SU-DHL-6 (cell line): Measurements from ENCODE around the gene DLG2.

Experiments used
- H2AFZ ChIP-seq: fragments of 200-600 bp; sonication (generic); 2 replicates; pipeline ENCODE4 v1.6.1; 2014; ENCODE audit warnings: low read depth, mild to moderate bottlenecking, moderate library complexity, mixed read lengths, antibody characterized with exemption, low read length; ENCODE audit not compliant: severe bottlenecking
- H3F3A ChIP-seq: fragments of 200-600 bp; shearing (Covaris generic); 2 replicates; pipeline ENCODE4 v1.6.0; 2016; ENCODE audit warnings: antibody characterized with exemption, mild to moderate bottlenecking; ENCODE audit not compliant: insufficient read depth
- H3K27ac ChIP-seq: fragments of 200-600 bp; sonication (generic); 2 replicates; pipeline ENCODE4 v1.5.1; 2016; ENCODE audit warnings: low read depth, mild to moderate bottlenecking, low read length, moderate library complexity, mixed read lengths
- H3K27me3 ChIP-seq: fragments of 200-600 bp; sonication (generic), shearing (Covaris generic); 2 replicates; pipeline ENCODE4 v1.6.0; 2014; ENCODE audit warnings: mild to moderate bottlenecking, low read length
- H3K36me3 ChIP-seq: fragments of 200-600 bp; sonication (generic); 2 replicates; pipeline ENCODE4 v1.6.1; 2014; ENCODE audit warnings: mild to moderate bottlenecking, low read length, mixed read lengths
- H3K4me2 ChIP-seq: fragments of 300-600, 200-600 bp; shearing (Covaris generic), sonication (generic); 2 replicates; pipeline ENCODE4 v1.6.0; 2014; ENCODE audit warnings: low read length, low read depth, mild to moderate bottlenecking; ENCODE audit not compliant: poor library complexity, severe bottlenecking
- H3K4me3 ChIP-seq: fragments of 200-600 bp; sonication (generic); 2 replicates; pipeline ENCODE4 v1.5.1; 2014; ENCODE audit warnings: antibody characterized with exemption, low read length, mild to moderate bottlenecking, mixed read lengths; ENCODE audit not compliant: insufficient read depth, poor library complexity, severe bottlenecking
- H3K79me2 ChIP-seq: fragments of 200-600 bp; sonication (generic); 2 replicates; pipeline ENCODE4 v1.6.1; 2014; ENCODE audit warnings: mild to moderate bottlenecking, low read length, moderate library complexity; ENCODE audit not compliant: insufficient read depth
- H3K9ac ChIP-seq: fragments of 200-600 bp; sonication (generic); 2 replicates; pipeline ENCODE4 v1.7.0; 2014; ENCODE audit warnings: mild to moderate bottlenecking, low read length
- H3K9me2 ChIP-seq: fragments of 200-600 bp; sonication (generic); replicated peaks from 2 replicates; pipeline ENCODE4 v1.6.1; 2014; ENCODE audit warnings: low read length; ENCODE audit not compliant: insufficient read depth
- H3K9me3 ChIP-seq: fragments of 200-600 bp; sonication (generic); 2 replicates; pipeline ENCODE4 v1.6.1; 2014; ENCODE audit warnings: low read length, mixed read lengths; ENCODE audit not compliant: insufficient read depth
- H4K20me1 ChIP-seq: fragments of 200-600 bp; sonication (generic); 2 replicates; pipeline ENCODE4 v1.6.1; 2014; ENCODE audit warnings: low read depth, mild to moderate bottlenecking, antibody characterized with exemption, low read length, moderate library complexity, mixed read lengths
- EZH2phosphoT487 ChIP-seq: fragments of 200-600 bp; sonication (generic), shearing (Covaris generic); conservative IDR thresholded peaks from 2 replicates; pipeline ENCODE4 v1.6.1; 2018; ENCODE audit warnings: mild to moderate bottlenecking, antibody characterized with exemption, low read length, moderate library complexity, mixed read lengths
- TF ChIP-seq, protein P1 (sequence below): fragments of 200-600 bp; sonication (generic); IDR thresholded peaks from one replicate; pipeline ENCODE4 v1.5.1; 2017; ENCODE audit warnings: antibody characterized with exemption, mild to moderate bottlenecking, low read length, moderate library complexity; ENCODE audit not compliant: insufficient read depth, poor library complexity, severe bottlenecking

DLG2 gene

DNA sequence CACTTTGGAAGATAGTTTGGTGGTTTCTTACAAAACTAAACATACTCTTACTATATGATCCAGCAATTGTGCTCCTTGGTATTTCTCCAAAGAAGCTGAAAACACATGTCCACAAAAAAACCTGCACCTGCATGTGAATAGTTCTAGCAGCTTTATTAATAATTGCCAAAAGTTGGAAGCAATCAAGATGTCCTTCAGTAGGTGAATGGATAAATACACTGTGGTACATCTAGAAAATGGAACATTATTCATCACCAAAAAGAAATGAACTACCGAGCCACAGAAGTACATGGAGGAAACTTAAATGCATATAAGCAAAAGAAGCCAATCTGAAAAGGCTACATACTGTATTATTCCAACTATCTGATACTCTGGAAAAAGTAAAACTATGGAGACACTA, 1771.9 kb downstream of the DLG2 start:
- Histone ChIP-seq H3K9ac (no peak overlapping the region), H3K4me2 (no peak overlapping the region), H2AFZ (no peak overlapping the region), H3K4me3 (no peak overlapping the region), H3K9me2 (no peaks in the 10 kb centered on the region), H4K20me1 (no peaks in the 10 kb centered on the region), H3K79me2 (no peaks in the 10 kb centered on the region), H3K27ac (no peak overlapping the region), H3K27me3 (no peaks in the 10 kb centered on the region), H3F3A (no peaks in the 10 kb centered on the region), H3K36me3 (no peaks in the 10 kb centered on the region), H3K9me3 (no peaks in the 10 kb centered on the region)
- TF ChIP-seq EZH2phosphoT487, result no peak
- TF ChIP-seq, protein P1, sequence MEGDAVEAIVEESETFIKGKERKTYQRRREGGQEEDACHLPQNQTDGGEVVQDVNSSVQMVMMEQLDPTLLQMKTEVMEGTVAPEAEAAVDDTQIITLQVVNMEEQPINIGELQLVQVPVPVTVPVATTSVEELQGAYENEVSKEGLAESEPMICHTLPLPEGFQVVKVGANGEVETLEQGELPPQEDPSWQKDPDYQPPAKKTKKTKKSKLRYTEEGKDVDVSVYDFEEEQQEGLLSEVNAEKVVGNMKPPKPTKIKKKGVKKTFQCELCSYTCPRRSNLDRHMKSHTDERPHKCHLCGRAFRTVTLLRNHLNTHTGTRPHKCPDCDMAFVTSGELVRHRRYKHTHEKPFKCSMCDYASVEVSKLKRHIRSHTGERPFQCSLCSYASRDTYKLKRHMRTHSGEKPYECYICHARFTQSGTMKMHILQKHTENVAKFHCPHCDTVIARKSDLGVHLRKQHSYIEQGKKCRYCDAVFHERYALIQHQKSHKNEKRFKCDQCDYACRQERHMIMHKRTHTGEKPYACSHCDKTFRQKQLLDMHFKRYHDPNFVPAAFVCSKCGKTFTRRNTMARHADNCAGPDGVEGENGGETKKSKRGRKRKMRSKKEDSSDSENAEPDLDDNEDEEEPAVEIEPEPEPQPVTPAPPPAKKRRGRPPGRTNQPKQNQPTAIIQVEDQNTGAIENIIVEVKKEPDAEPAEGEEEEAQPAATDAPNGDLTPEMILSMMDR, result no peak

DNA sequence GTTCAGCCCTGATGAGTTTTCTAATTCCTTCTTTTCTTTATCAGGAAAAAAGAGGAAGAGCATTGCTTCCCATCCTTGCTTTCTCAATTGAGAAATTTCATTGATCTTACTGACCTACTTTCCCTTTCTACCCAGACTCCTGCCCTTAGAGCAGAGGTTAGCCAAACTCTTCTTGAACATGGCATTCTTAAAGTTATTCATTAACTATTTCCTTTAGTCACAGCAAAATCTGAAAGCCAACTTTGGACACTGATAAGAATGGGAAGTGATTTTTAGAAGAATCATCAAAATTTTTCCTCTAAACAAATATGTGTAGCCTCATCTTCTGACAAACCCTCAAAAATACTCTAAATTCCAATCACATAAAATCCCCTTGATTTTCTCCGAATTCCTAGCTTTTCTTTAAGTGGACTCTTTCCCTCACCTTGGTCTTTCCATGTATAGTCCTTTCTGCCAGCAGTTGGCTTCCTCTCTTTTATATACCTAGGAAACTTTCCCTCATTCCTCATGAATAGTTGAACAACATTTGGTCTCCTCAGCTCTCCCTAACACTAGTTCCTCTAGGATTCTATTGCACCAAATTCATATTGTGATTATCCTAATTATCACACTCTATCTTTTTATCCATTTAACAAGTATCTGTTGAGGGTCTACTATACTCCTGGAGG, 1774.2 kb downstream of the DLG2 start:
- TF ChIP-seq, protein P1, result no peak
- TF ChIP-seq EZH2phosphoT487, result no peak
- H2AFZ ChIP-seq, result no peak overlapping the region
- no peak overlapping the region for H3K27ac ChIP-seq
- H3K4me3 ChIP-seq, result no peak overlapping the region
- H3K4me2 ChIP-seq, result no peak overlapping the region
- H4K20me1 ChIP-seq, result no peaks in the 10 kb centered on the region
- H3K36me3 ChIP-seq, result no peaks in the 10 kb centered on the region
- no peaks in the 10 kb centered on the region for H3K9me2 ChIP-seq
- no peaks in the 10 kb centered on the region for H3F3A ChIP-seq
- no peaks in the 10 kb centered on the region for H3K27me3 ChIP-seq
- H3K9ac ChIP-seq, result no peak overlapping the region
- no peaks in the 10 kb centered on the region for H3K9me3 ChIP-seq
- no peaks in the 10 kb centered on the region for H3K79me2 ChIP-seq

DNA sequence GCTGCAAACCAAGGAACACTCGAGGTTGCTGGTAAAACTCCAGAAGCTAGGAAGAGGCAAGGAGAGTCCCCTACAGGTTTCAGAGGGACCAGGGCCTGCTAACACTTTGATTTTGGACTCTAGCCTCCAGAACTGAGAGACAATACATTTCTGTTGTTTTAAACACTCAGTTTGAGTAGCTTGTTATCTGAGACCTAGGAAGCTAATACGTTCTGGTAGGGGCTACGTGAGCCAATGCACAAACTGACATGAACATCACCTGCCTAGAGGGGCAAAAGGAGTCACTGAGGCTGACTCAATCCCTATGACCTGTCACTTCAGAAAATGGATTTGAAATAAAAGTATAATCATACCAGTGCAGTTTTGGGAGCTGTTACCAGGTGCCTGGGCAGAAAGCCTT, 1775.1 kb downstream of the DLG2 start:
- no peak overlapping the region for H3K4me3 ChIP-seq
- H3K4me2 ChIP-seq, result no peak overlapping the region

More for the DNA sequence above, 1775.1 kb downstream of the DLG2 start:
- Histone ChIP-seq H3K9me2 (no peaks in the 10 kb centered on the region), H3K36me3 (no peaks in the 10 kb centered on the region), H3K9me3 (no peaks in the 10 kb centered on the region), H4K20me1 (no peaks in the 10 kb centered on the region), H3K27me3 (no peaks in the 10 kb centered on the region), H3F3A (no peaks in the 10 kb centered on the region), H3K79me2 (no peaks in the 10 kb centered on the region), H2AFZ (no peak overlapping the region), H3K9ac (no peak overlapping the region), H3K27ac (no peak overlapping the region)
- TF ChIP-seq, protein P1, result no peak
- TF ChIP-seq EZH2phosphoT487, result no peak
